ENCODE data around the gene HLA-A.
"Not testable (repeated sequence)": the region's sequence is repeated elsewhere in the genome, so short reads cannot be mapped to it uniquely, and the experiment has no call there.

Gene HLA-A

GRCh38 chr6:29942275-29943052 lies at the start of gene HLA-A:
Gene HLA-A, plus strand, starts transcription at chr6:29942532. Its CDS starts 22 bp downstream, at chr6:29942554.
- DNase-seq (ENCODE audit: low read depth in 2 of 2, low spot score in 1 of 2): peak; percentile 86 to 88

- DNase-seq (ENCODE audit: low read depth in 2 of 2, low spot score in 1 of 2): no peak
Measured at GRCh38 chr6:29892696-29893095, 49.6 kb upstream of the HLA-A start.

- no peak for DNase-seq (ENCODE audit: low read depth in 2 of 2, low spot score in 1 of 2)
Measured at GRCh38 chr6:29899281-29899680, 43.1 kb upstream of the HLA-A start.

- no peak for DNase-seq (ENCODE audit: low read depth in 2 of 2, low spot score in 1 of 2)
Measured at GRCh38 chr6:29905286-29905685, 37.0 kb upstream of the HLA-A start.

GRCh38 chr6:29907637-29908340 lies 34.5 kb upstream of the HLA-A start:
- DNase-seq (ENCODE audit: low read depth in 2 of 2, low spot score in 1 of 2): no peak

- no peak for DNase-seq (ENCODE audit: low read depth in 2 of 2, low spot score in 1 of 2)
Measured at GRCh38 chr6:29908341-29908662, 34.0 kb upstream of the HLA-A start.

GRCh38 chr6:29908710-29909109 lies 33.6 kb upstream of the HLA-A start:
- no peak for DNase-seq (ENCODE audit: low read depth in 2 of 2, low spot score in 1 of 2)

GRCh38 chr6:29909985-29910384 lies 32.3 kb upstream of the HLA-A start:
- DNase-seq (ENCODE audit: low read depth in 2 of 2, low spot score in 1 of 2): no peak

GRCh38 chr6:29912840-29913239 lies 29.5 kb upstream of the HLA-A start:
- no peak for DNase-seq (ENCODE audit: low read depth in 2 of 2, low spot score in 1 of 2)

- DNase-seq (ENCODE audit: low read depth in 2 of 2, low spot score in 1 of 2): no peak
Measured at GRCh38 chr6:29916741-29917140, 25.6 kb upstream of the HLA-A start.

- DNase-seq (ENCODE audit: low read depth in 2 of 2, low spot score in 1 of 2): no peak
Measured at GRCh38 chr6:29917857-29918256, 24.5 kb upstream of the HLA-A start.

- DNase-seq (ENCODE audit: low read depth in 2 of 2, low spot score in 1 of 2): no peak
Measured at GRCh38 chr6:29919506-29920445, 22.6 kb upstream of the HLA-A start.

GRCh38 chr6:29924287-29924686 lies 18.0 kb upstream of the HLA-A start:
- DNase-seq (ENCODE audit: low read depth in 2 of 2, low spot score in 1 of 2): no peak

- no peak for DNase-seq (ENCODE audit: low read depth in 2 of 2, low spot score in 1 of 2)
Measured at GRCh38 chr6:29924731-29925130, 17.6 kb upstream of the HLA-A start.

- no peak for DNase-seq (ENCODE audit: low read depth in 2 of 2, low spot score in 1 of 2)
Measured at GRCh38 chr6:29925321-29925720, 17.0 kb upstream of the HLA-A start.

GRCh38 chr6:29925727-29926412 lies 16.5 kb upstream of the HLA-A start:
- DNase-seq (ENCODE audit: low read depth in 2 of 2, low spot score in 1 of 2): no peak

GRCh38 chr6:29926413-29927274 lies 15.7 kb upstream of the HLA-A start:
- DNase-seq (ENCODE audit: low read depth in 2 of 2, low spot score in 1 of 2): peak; percentile 50 to 65

- no peak for DNase-seq (ENCODE audit: low read depth in 2 of 2, low spot score in 1 of 2)
Measured at GRCh38 chr6:29927275-29927569, 15.1 kb upstream of the HLA-A start.

GRCh38 chr6:29927841-29928388 lies 14.4 kb upstream of the HLA-A start:
- DNase-seq (ENCODE audit: low read depth in 2 of 2, low spot score in 1 of 2): no peak

- DNase-seq (ENCODE audit: low read depth in 2 of 2, low spot score in 1 of 2): not testable (repeated sequence)
Measured at GRCh38 chr6:29930047-29930446, 12.3 kb upstream of the HLA-A start.

All from stimulated activated CD8-positive, alpha-beta memory T cell treated with anti-CD3 and anti-CD28 coated beads, Interleukin-4, amount 100 ng/mL, for 4 hours (primary cell).